Measurements from ENCODE around the gene XKRX.

XKRX gene

GRCh38 chrX:100939333-100939732 lies 10.6 kb upstream of the XKRX start:
- in situ Hi-C loops (cut with HindIII; ENCODE audit: low pct_ligation_motif_present, low sequenced_read_pairs) = no loop called here
- Histone ChIP-seq H3K27me3 (replicated peaks) (no peaks in the 10 kb centered on the region), H3K36me3 (replicated peaks) (no peaks in the 10 kb centered on the region), H3K27ac (no peak overlapping the region), H3K4me3 (ENCODE audit: low read depth, low read length) (no peak overlapping the region)
- DNase-seq = no peak
- no peak for TF ChIP-seq CTCF (IDR thresholded peaks at IDR 0.05; ENCODE audit: low read depth, low read length, missing control alignments)

GRCh38 chrX:100935767-100936166 lies 7.0 kb upstream of the XKRX start:
- H3K4me3 ChIP-seq (ENCODE audit: low read depth, low read length) = no peak overlapping the region
- no peaks in the 10 kb centered on the region for H3K27me3 ChIP-seq (replicated peaks)
- no peak for TF ChIP-seq CTCF (IDR thresholded peaks at IDR 0.05; ENCODE audit: low read depth, low read length, missing control alignments)
- no peaks in the 10 kb centered on the region for H3K36me3 ChIP-seq (replicated peaks)
- no peak for DNase-seq
- no peak overlapping the region for H3K27ac ChIP-seq
- in situ Hi-C loops (cut with HindIII; ENCODE audit: low pct_ligation_motif_present, low sequenced_read_pairs) = no loop called here

- in situ Hi-C loops (cut with HindIII; ENCODE audit: low pct_ligation_motif_present, low sequenced_read_pairs) = no loop called here
- no peak overlapping the region for H3K27ac ChIP-seq
Measured at GRCh38 chrX:100931925-100932285, 3.2 kb upstream of the XKRX start.

GRCh38 chrX:100931218-100931924 lies 2.7 kb upstream of the XKRX start:
- TF ChIP-seq CTCF (IDR thresholded peaks at IDR 0.05; ENCODE audit: low read depth, low read length, missing control alignments) = no peak
- Histone ChIP-seq H3K27ac (no peak overlapping the region), H3K36me3 (replicated peaks) (no peaks in the 10 kb centered on the region), H3K27me3 (replicated peaks) (no peaks in the 10 kb centered on the region), H3K4me3 (ENCODE audit: low read depth, low read length) (no peak overlapping the region)
- in situ Hi-C loops (cut with HindIII; ENCODE audit: low pct_ligation_motif_present, low sequenced_read_pairs) = no loop called here
- no peak for DNase-seq

More at GRCh38 chrX:100931925-100932285, 3.2 kb upstream of the XKRX start:
- TF ChIP-seq CTCF (IDR thresholded peaks at IDR 0.05; ENCODE audit: low read depth, low read length, missing control alignments) = no peak
- Histone ChIP-seq H3K36me3 (replicated peaks) (no peaks in the 10 kb centered on the region), H3K4me3 (ENCODE audit: low read depth, low read length) (no peak overlapping the region), H3K27me3 (replicated peaks) (no peaks in the 10 kb centered on the region)
- DNase-seq = no peak

GRCh38 chrX:100926453-100926852 lies 2.3 kb downstream of the XKRX start:
- no peak for TF ChIP-seq CTCF (IDR thresholded peaks at IDR 0.05; ENCODE audit: low read depth, low read length, missing control alignments)

GRCh38 chrX:100924375-100924774 lies 4.3 kb downstream of the XKRX start:
- DNase-seq = no peak

More at GRCh38 chrX:100926453-100926852, 2.3 kb downstream of the XKRX start:
- in situ Hi-C loops (cut with HindIII; ENCODE audit: low pct_ligation_motif_present, low sequenced_read_pairs) = no loop called here
- Histone ChIP-seq H3K4me3 (ENCODE audit: low read depth, low read length) (no peak overlapping the region), H3K27ac (no peak overlapping the region), H3K27me3 (replicated peaks) (no peaks in the 10 kb centered on the region), H3K36me3 (replicated peaks) (no peaks in the 10 kb centered on the region)
- DNase-seq = no peak

More at GRCh38 chrX:100924375-100924774, 4.3 kb downstream of the XKRX start:
- H3K36me3 ChIP-seq (replicated peaks) = no peaks in the 10 kb centered on the region
- TF ChIP-seq CTCF (IDR thresholded peaks at IDR 0.05; ENCODE audit: low read depth, low read length, missing control alignments) = no peak
- no peak overlapping the region for H3K4me3 ChIP-seq (ENCODE audit: low read depth, low read length)
- H3K27me3 ChIP-seq (replicated peaks) = no peaks in the 10 kb centered on the region
- no peak overlapping the region for H3K27ac ChIP-seq
- in situ Hi-C loops (cut with HindIII; ENCODE audit: low pct_ligation_motif_present, low sequenced_read_pairs) = no loop called here

Measured in brain microvascular endothelial cell (primary cell).